HEK293T (cell line): Measurements from ENCODE around the gene TIMM44.

Experiments
- CTCF ChIA-PET: fragments of 350-600 bp; formaldehyde crosslinking; extraction: SDS; loops from one replicate; lab custom pipeline; 2021; ENCODE audit warnings: antibody characterized with exemption, inconsistent platforms; lab: Yijun Ruan, JAX
- POLR2A ChIA-PET: fragments of 350-600 bp; formaldehyde crosslinking; extraction: SDS; loops from one replicate; lab custom pipeline; 2020; ENCODE audit warnings: antibody characterized with exemption, inconsistent platforms; lab: Yijun Ruan, JAX
- DNase-seq: peaks from one replicate; pipeline ENCODE4 v3.0.0; 2012; ENCODE audit warnings: mixed read lengths; ENCODE audit errors: extremely low spot score
- ARNT ChIP-seq: fragments of 450-650 bp; IDR thresholded peaks from 2 replicates; pipeline ENCODE4 v1.6.1; 2017; ENCODE audit warnings: mild to moderate bottlenecking
- BHLHE40 ChIP-seq: fragments of 450-650 bp; IDR thresholded peaks from 2 replicates; pipeline ENCODE4 v1.6.1; 2016; ENCODE audit warnings: mild to moderate bottlenecking, moderate library complexity, borderline replicate concordance
- CTBP1 ChIP-seq: fragments of 450-650 bp; IDR thresholded peaks from 2 replicates; pipeline ENCODE4 v1.6.1; 2016; ENCODE audit warnings: borderline replicate concordance
- ELF4 ChIP-seq: fragments of 450-650 bp; IDR thresholded peaks from 2 replicates; pipeline ENCODE4 v1.6.1; 2017; ENCODE audit warnings: antibody characterized with exemption
- FOXA1 ChIP-seq: fragments of 450-650 bp; IDR thresholded peaks from 2 replicates; pipeline ENCODE4 v1.6.1; 2016; ENCODE audit warnings: mild to moderate bottlenecking
- FOXK2 ChIP-seq: fragments of 450-650 bp; IDR thresholded peaks from 2 replicates; pipeline ENCODE4 v1.6.1; 2016; ENCODE audit warnings: mild to moderate bottlenecking
- FOXM1 ChIP-seq: fragments of 450-650 bp; IDR thresholded peaks from 2 replicates; pipeline ENCODE4 v1.6.1; 2017; ENCODE audit warnings: mild to moderate bottlenecking, borderline replicate concordance
- HDGF ChIP-seq: fragments of 450-650 bp; IDR thresholded peaks from 2 replicates; pipeline ENCODE4 v1.6.1; 2017; ENCODE audit warnings: antibody characterized with exemption, borderline replicate concordance
- L3MBTL2 ChIP-seq: fragments of 450-650 bp; conservative IDR thresholded peaks from 2 replicates; pipeline ENCODE4 v1.6.1; 2016; ENCODE audit warnings: mild to moderate bottlenecking
- LEF1 ChIP-seq: fragments of 450-650 bp; IDR thresholded peaks from 2 replicates; pipeline ENCODE4 v1.6.1; 2017; ENCODE audit warnings: mild to moderate bottlenecking, borderline replicate concordance
- NFRKB ChIP-seq: fragments of 450-650 bp; IDR thresholded peaks from 2 replicates; pipeline ENCODE4 v1.6.1; 2016; ENCODE audit warnings: mild to moderate bottlenecking, moderate library complexity
- PKNOX1 ChIP-seq: fragments of 450-650 bp; IDR thresholded peaks from 2 replicates; pipeline ENCODE4 v1.6.1; 2016
- SP1 ChIP-seq: fragments of 450-650 bp; IDR thresholded peaks from 2 replicates; pipeline ENCODE4 v1.6.1; 2017
- SUZ12 ChIP-seq: fragments of 450-650 bp; IDR thresholded peaks from 2 replicates; pipeline ENCODE4 v1.6.1; 2016; ENCODE audit warnings: mild to moderate bottlenecking
- TARDBP ChIP-seq: fragments of 450-650 bp; IDR thresholded peaks from 2 replicates; pipeline ENCODE4 v1.6.1; 2016
- ZNF384 ChIP-seq: fragments of 450-650 bp; IDR thresholded peaks from 2 replicates; pipeline ENCODE4 v1.6.1; 2016

TIMM44 gene

GRCh38 chr19:7879836-7880235 is 63.6 kb downstream of the TIMM44 start:
- TF ChIP-seq FOXK2 (no peak), FOXA1 (no peak), LEF1 (no peak), CTBP1 (no peak), TARDBP (no peak), ARNT (no peak), ELF4 (no peak), SUZ12 (no peak), L3MBTL2 (no peak), ZNF384 (no peak), PKNOX1 (no peak), FOXM1 (no peak)
- POLR2A ChIA-PET: no interaction called here
- CTCF ChIA-PET: interaction anchor here (0.9 kb wide), 1 partner anchor 24 kb away, joined by 3 read pairs; the partner anchor contains the start of gene MAP2K7

GRCh38 chr19:7879111-7879807 is 64.2 kb downstream of the TIMM44 start:
- no peak for DNase-seq
- TF ChIP-seq L3MBTL2: no peak
- TF ChIP-seq FOXK2: no peak
- no peak for TF ChIP-seq HDGF
- TF ChIP-seq ELF4: no peak
- no peak for TF ChIP-seq NFRKB
- TF ChIP-seq SP1: no peak
- TF ChIP-seq CTBP1: no peak
- TF ChIP-seq LEF1: no peak
- no peak for TF ChIP-seq TARDBP
- no peak for TF ChIP-seq FOXA1
- no peak for TF ChIP-seq BHLHE40
- no peak for TF ChIP-seq SUZ12
- no peak for TF ChIP-seq PKNOX1
- TF ChIP-seq ZNF384: no peak
- TF ChIP-seq ARNT: no peak
- TF ChIP-seq FOXM1: no peak
- POLR2A ChIA-PET: interaction anchor here (0.8 kb wide), 1 partner anchor 65 kb away, joined by 4 read pairs; no protein-coding TSS in a partner anchor
- CTCF ChIA-PET: interaction anchor here (0.9 kb wide), 1 partner anchor 24 kb away, joined by 3 read pairs; the partner anchor contains the start of gene MAP2K7

More at GRCh38 chr19:7879836-7880235, 63.6 kb downstream of the TIMM44 start:
- no peak for DNase-seq

GRCh38 chr19:7877249-7877836 is 66.1 kb downstream of the TIMM44 start:
- ChIA-PET POLR2A (interaction anchor here (1.1 to 1.9 kb wide), 2 partner anchors 11 to 43 kb away, joined by 4 to 5 read pairs; partner anchors contain the start of genes LRRC8E and SNAPC2), CTCF (interaction anchor here (1.6 kb wide), 1 partner anchor 8 kb away, joined by 6 read pairs; no protein-coding TSS in a partner anchor)
- DNase-seq: no peak
- no peak for TF ChIP-seq SUZ12
- TF ChIP-seq FOXA1: no peak
- TF ChIP-seq ELF4: no peak
- no peak for TF ChIP-seq FOXM1
- TF ChIP-seq LEF1: no peak
- TF ChIP-seq FOXK2: no peak
- no peak for TF ChIP-seq BHLHE40
- TF ChIP-seq PKNOX1: no peak
- no peak for TF ChIP-seq NFRKB
- no peak for TF ChIP-seq L3MBTL2
- no peak for TF ChIP-seq TARDBP
- no peak for TF ChIP-seq ZNF384
- TF ChIP-seq HDGF: no peak
- no peak for TF ChIP-seq ARNT
- no peak for TF ChIP-seq SP1
- no peak for TF ChIP-seq CTBP1
